Stimulated activated memory B cell treated with anti-CD40 and anti-IgM and Interleukin-4, amounts not matched to agents 10 μg/mL and 1 μg/mL and 100 μg/mL, for 72 hours (primary cell): Measurements from ENCODE around the gene MTF1.
"Not testable (repeated sequence)": the region's sequence is repeated elsewhere in the genome, so short reads cannot be mapped to it uniquely, and the experiment has no call there.

Experiments
- ATAC-seq: fragments of 150-1000 bp; cut with Tn5 transposase; 2 replicates; pipeline ENCODE4 v1.10.0; 2021
- H3K27ac Mint-ChIP-seq: one replicate; pipeline ENCODE4 v1.8.0; 2022; ENCODE audit warnings: mild to moderate bottlenecking, mixed read lengths
- H3K27me3 Mint-ChIP-seq: one replicate; pipeline ENCODE4 v1.8.0; 2022; ENCODE audit warnings: mixed read lengths
- H3K36me3 Mint-ChIP-seq: one replicate; pipeline ENCODE4 v1.8.0; 2022; ENCODE audit warnings: mixed read lengths
- H3K4me1 Mint-ChIP-seq: one replicate; pipeline ENCODE4 v1.8.0; 2022; ENCODE audit warnings: mixed read lengths
- H3K4me3 Mint-ChIP-seq: one replicate; pipeline ENCODE4 v1.8.0; 2022; ENCODE audit warnings: mild to moderate bottlenecking, moderate library complexity, mixed read lengths
- H3K9me3 Mint-ChIP-seq: one replicate; pipeline ENCODE4 v1.8.0; 2022; ENCODE audit warnings: mixed read lengths

MTF1 gene

DNA sequence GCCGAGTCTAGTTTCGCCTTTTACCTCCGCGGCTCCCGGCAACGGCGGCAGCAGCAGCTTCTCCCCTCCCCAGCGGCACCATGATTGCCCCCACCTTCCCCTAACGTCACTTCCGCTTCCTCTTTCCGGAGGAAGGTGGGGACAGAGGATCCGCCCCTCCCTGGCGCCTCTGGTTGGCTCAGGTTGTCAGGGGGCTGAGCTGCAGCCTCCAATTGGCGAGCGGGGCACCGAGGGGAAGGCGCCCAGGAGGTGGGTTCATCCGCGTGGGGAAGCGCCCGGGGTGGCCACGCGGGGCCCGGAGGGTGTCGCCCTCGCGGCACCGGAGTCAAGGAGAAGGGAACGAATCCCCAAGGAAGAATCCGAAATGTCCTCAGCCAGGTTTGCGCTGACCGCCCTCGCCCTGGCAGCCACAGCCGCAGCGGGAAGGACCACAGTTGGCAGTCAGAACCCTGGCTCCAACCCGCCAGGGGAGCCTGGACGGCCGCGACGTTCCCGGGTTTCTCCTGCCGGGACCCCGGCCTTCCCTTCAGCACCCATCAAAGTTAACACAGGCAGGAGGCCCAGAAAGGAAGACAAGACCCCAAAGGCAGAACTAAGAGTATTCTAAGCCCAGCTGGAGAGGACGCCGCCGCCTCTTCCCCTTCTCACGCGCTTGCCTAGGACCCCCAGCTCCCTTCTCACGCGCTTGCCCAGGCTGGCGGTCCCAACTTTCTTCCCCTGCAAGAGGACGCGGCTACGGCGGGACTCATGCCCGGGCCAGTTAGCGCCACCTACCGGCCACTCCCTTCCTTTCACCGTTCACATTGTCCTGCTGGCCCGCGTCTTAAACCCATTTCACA is at the start of gene MTF1:
Gene MTF1, minus strand, starts transcription at position 86 of the 839 bp plus-strand sequence. CDS start 1,934 bp downstream, outside the sequence.
- Mint-ChIP-seq H3K27ac (peak within 1 kb of the TSS; percentile 87), H3K4me1 (peaks cover 27% of the 10 kb centered on the region), H3K27me3 (no peaks in the 10 kb centered on the region), H3K9me3 (no peaks in the 10 kb centered on the region), H3K36me3 (peaks cover 34% of the 10 kb centered on the region), H3K4me3 (peak within 1 kb of the TSS; percentile 93)
- ATAC-seq = peak; percentile 99

DNA sequence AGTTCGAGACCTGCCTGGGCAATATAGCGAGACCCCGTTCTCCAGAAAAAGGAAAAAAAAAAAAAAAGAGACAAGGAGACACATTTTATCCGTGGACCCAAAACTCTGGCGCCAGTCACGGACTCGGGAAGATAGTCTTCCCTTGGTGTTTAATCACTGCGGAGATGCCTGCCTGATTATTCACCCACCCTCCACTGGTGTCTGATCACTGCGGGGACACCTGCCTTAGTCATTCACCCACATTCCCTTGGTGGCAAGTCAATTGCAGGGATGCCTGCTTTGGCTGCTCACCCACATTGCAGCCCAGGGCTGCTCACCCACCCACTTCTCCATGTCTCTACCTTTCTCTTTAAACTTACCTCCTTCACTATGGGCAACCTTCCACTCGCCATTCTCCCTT is 49.1 kb upstream of the MTF1 start:
- peaks cover 11% of the 10 kb centered on the region for H3K9me3 Mint-ChIP-seq
- H3K36me3 Mint-ChIP-seq, H3K27me3 Mint-ChIP-seq, ATAC-seq, H3K4me3 Mint-ChIP-seq: not testable (repeated sequence)
- H3K4me1 Mint-ChIP-seq = peaks cover 21% of the 10 kb centered on the region
- H3K27ac Mint-ChIP-seq = peak overlapping the region; percentile 5

- peaks cover 10% of the 10 kb centered on the region for H3K36me3 Mint-ChIP-seq
- not testable (repeated sequence) for H3K27me3 Mint-ChIP-seq, H3K4me3 Mint-ChIP-seq, ATAC-seq, H3K27ac Mint-ChIP-seq
- H3K9me3 Mint-ChIP-seq = peaks cover 11% of the 10 kb centered on the region
- H3K4me1 Mint-ChIP-seq = peaks cover 25% of the 10 kb centered on the region
These were observed 48.2 kb upstream of the MTF1 start for GRCh38 chr1:37907416-37908125.

GRCh38 chr1:37906591-37906990 is 47.2 kb upstream of the MTF1 start:
- peaks cover 35% of the 10 kb centered on the region for H3K4me1 Mint-ChIP-seq
- not testable (repeated sequence) for H3K4me3 Mint-ChIP-seq, H3K27ac Mint-ChIP-seq, ATAC-seq, H3K27me3 Mint-ChIP-seq
- peaks cover 15% of the 10 kb centered on the region for H3K36me3 Mint-ChIP-seq
- H3K9me3 Mint-ChIP-seq = peaks cover 11% of the 10 kb centered on the region

- no peak overlapping the region for H3K4me3 Mint-ChIP-seq
- H3K27ac Mint-ChIP-seq = no peak overlapping the region
- H3K27me3 Mint-ChIP-seq = no peaks in the 10 kb centered on the region
- ATAC-seq = no peak
- H3K4me1 Mint-ChIP-seq = peaks cover 44% of the 10 kb centered on the region
- peaks cover 11% of the 10 kb centered on the region for H3K9me3 Mint-ChIP-seq
- H3K36me3 Mint-ChIP-seq = peaks cover 20% of the 10 kb centered on the region
These were observed 46.3 kb upstream of the MTF1 start for GRCh38 chr1:37905727-37906126.

DNA sequence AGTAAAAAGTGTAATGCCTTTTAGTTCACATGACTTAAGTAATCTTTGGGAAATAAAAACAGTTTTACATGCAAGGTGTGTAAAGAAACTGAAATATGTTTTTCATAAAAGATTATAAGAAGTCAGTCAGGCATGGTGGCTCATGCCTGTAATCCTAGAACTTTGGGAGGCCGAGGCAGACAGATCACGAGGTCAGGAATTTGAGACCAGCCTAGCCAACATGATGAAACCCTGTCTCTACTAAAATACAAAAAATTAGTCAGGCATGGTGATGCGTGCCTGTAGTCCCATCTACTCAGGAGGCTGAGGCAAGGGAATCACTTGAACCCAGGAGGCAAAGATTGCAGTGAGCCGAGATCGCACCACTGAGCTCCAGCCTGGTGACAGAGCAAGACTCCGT is 44.5 kb upstream of the MTF1 start:
- H3K4me3 Mint-ChIP-seq, H3K27me3 Mint-ChIP-seq, H3K9me3 Mint-ChIP-seq, ATAC-seq, H3K27ac Mint-ChIP-seq: not testable (repeated sequence)
- H3K36me3 Mint-ChIP-seq = peaks cover 23% of the 10 kb centered on the region
- H3K4me1 Mint-ChIP-seq = peaks cover 39% of the 10 kb centered on the region

- Mint-ChIP-seq H3K4me1 (peaks cover 29% of the 10 kb centered on the region), H3K27ac (peak overlapping the region; percentile 97)
These were observed 43.6 kb upstream of the MTF1 start for GRCh38 chr1:37902983-37903382.

DNA sequence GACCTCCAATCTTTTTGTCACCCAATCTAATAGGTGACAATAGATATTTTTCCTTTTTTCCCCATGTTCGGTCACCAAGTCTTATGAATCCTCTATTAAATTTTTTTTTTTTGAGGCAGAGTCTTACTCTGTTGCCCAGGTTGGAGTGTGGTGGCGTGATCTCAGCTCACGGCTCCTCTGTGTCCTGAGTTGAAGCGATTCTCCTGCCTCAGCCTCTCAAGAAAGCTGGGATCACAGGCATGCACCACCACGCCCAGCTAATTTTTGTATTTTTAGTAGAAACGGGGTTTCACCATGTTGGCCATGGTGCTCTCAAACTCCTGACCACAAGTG is 42.5 kb upstream of the MTF1 start:
- H3K4me1 Mint-ChIP-seq = peaks cover 27% of the 10 kb centered on the region
- ATAC-seq = no peak
- H3K27ac Mint-ChIP-seq = peak overlapping the region; percentile 97
- peak overlapping the region; percentile 73 for H3K4me3 Mint-ChIP-seq
- H3K9me3 Mint-ChIP-seq = no peaks in the 10 kb centered on the region
- H3K36me3 Mint-ChIP-seq = peaks cover 18% of the 10 kb centered on the region
- no peaks in the 10 kb centered on the region for H3K27me3 Mint-ChIP-seq

More at GRCh38 chr1:37902983-37903382, 43.6 kb upstream of the MTF1 start:
- no peak for ATAC-seq
- Mint-ChIP-seq H3K36me3 (peaks cover 23% of the 10 kb centered on the region), H3K9me3 (peaks cover 2% of the 10 kb centered on the region), H3K27me3 (no peaks in the 10 kb centered on the region), H3K4me3 (no peak overlapping the region)

DNA sequence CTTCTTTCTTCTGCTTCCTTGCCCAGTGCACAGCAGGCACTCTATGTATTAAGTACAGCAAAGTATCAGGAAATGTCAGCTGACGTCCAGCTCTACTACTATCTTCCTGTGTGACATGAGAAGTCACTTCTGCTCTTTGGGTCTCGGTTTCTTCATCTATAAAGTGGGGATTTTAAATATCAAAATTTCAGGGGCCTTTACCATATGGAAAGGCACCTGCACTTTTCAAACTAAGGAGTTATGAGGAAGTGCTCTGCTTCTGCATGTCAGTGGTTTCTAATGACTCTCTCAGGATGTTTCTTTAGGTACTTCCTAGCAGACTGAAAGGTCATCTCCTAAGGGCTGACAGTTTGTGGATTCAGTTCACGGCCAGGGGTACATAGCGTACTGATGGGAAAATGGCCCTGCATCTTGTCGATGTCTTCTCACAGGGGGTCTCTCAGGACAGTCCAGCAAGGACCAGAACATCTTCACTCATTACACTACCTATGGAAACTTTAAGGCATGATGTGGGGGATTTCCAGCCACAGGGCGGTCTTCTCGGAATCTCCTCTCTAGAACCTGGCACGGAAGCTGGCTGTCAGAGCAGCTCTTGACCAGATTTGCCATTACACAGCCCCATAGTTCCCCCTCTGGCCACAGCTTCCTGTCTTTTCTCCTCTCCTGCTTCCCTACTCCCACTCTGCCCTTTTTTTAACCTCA is 42.0 kb upstream of the MTF1 start:
- Mint-ChIP-seq H3K27ac (peak overlapping the region; percentile 97), H3K9me3 (no peaks in the 10 kb centered on the region), H3K4me3 (peak overlapping the region; percentile 73), H3K36me3 (peaks cover 17% of the 10 kb centered on the region), H3K27me3 (no peaks in the 10 kb centered on the region), H3K4me1 (peaks cover 27% of the 10 kb centered on the region)
- peak; percentile 92 for ATAC-seq

DNA sequence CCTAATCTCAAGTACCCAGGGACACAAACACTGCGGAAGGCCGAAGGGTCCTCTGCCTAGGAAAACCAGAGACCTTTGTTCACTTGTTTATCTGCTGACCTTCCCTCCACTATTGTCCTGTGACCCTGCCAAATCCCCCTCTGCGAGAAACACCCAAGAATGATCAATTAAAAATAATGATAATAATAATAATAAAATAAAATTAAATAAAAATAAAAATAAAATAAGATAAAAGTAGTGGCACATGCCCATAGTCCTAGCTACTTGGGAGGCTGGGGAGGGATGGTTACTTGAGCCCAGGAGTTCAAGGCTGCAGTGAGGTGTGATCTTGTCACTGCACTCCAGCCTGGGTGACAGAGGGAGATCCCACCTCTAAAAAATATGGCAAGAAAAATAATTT is 38.2 kb upstream of the MTF1 start:
- Mint-ChIP-seq H3K4me1 (peaks cover 31% of the 10 kb centered on the region), H3K36me3 (peaks cover 29% of the 10 kb centered on the region)
- H3K27me3 Mint-ChIP-seq, H3K4me3 Mint-ChIP-seq, ATAC-seq, H3K27ac Mint-ChIP-seq, H3K9me3 Mint-ChIP-seq: not testable (repeated sequence)

DNA sequence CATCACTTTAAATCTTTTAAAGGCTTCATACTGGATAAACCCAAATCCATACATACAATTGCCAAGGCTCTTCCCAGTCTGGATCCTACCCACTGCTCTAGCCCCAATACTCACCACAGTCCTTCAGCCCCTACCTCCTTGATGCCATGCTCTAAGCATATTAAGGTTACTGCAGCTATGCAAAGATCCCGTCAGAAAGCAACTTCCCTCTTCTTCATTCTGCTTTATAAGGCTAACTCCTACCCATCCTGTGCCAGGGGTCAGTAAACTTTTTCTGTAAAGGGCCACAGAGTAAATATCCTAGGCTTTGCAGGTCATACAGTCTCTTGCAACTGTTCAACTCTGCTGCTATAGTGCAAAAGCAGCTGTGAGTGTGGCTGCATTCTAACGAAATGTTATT is 34.3 kb upstream of the MTF1 start:
- Mint-ChIP-seq H3K4me1 (peaks cover 9% of the 10 kb centered on the region), H3K27ac (peak overlapping the region; percentile 69), H3K4me3 (no peak overlapping the region), H3K9me3 (peaks cover 3% of the 10 kb centered on the region), H3K27me3 (no peaks in the 10 kb centered on the region), H3K36me3 (peaks cover 22% of the 10 kb centered on the region)
- ATAC-seq = no peak

DNA sequence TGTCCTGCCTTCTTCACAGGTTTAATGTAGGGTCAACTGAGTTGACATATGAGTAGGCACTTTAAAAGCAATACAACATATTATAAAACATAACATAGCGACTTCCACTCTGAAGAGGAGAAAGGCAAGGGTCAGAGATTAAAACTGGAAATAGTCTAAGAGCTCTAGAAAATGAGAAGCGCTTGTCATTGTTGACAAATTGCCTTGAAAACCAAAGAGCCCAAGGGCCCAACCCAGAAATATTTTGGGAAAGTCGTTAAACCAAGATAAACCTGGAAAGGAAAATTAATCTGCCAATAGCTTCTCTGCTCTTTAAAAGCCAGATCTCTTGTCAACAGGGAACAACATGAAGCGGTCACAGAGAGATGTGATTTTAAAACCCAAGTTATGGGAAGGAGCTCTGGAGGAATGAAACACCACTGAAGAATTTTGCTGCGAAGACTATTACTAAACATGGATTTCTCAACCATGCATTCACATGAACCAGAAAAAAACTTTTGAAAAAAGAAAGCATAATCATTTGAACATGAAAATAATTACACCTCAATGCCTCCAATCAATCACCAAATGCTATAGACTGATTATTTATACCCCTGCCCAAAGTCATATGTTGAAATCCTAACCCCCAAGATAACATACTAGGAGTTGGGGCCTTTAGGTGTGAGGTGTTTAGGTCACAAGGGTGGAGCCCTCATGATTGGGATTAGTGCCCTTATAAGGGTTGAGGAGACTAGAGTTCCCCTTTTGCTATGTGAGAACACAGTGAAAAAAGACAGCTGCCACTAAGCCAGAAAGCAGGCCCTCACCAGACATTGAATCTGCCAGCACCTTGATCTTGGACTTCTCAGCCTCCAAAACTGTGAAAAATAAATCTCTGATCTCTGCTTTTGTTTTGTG is 33.0 kb upstream of the MTF1 start:
- Mint-ChIP-seq H3K4me3 (no peak overlapping the region), H3K9me3 (peaks cover 3% of the 10 kb centered on the region), H3K27me3 (no peaks in the 10 kb centered on the region), H3K27ac (no peak overlapping the region), H3K4me1 (peaks cover 9% of the 10 kb centered on the region), H3K36me3 (peaks cover 33% of the 10 kb centered on the region)
- no peak for ATAC-seq

- H3K4me1 Mint-ChIP-seq = peaks cover 9% of the 10 kb centered on the region
- H3K9me3 Mint-ChIP-seq = peaks cover 3% of the 10 kb centered on the region
- no peaks in the 10 kb centered on the region for H3K27me3 Mint-ChIP-seq
- H3K4me3 Mint-ChIP-seq = no peak overlapping the region
- H3K36me3 Mint-ChIP-seq = peaks cover 50% of the 10 kb centered on the region
- H3K27ac Mint-ChIP-seq = no peak overlapping the region
- peak; percentile 31 for ATAC-seq
These were observed 31.1 kb upstream of the MTF1 start for GRCh38 chr1:37890378-37891014.

GRCh38 chr1:37888022-37888700 is 28.8 kb upstream of the MTF1 start:
- Mint-ChIP-seq H3K9me3 (no peaks in the 10 kb centered on the region), H3K4me1 (peaks cover under 1% of the 10 kb centered on the region), H3K4me3 (no peak overlapping the region), H3K27me3 (no peaks in the 10 kb centered on the region), H3K27ac (no peak overlapping the region), H3K36me3 (peaks cover 57% of the 10 kb centered on the region)
- no peak for ATAC-seq
